Skeletal muscle tissue (tissue), 4 donors: ENCODE results near the gene KRI1. TPM values are rescaled to one million over a fixed set of nuclear protein-coding genes. Genes with fewer than 3 reads are reported as not detected.
"Not testable (repeated sequence)": the region's sequence is repeated elsewhere in the genome, so short reads cannot be mapped to it uniquely, and the experiment has no call there.

Experiments used
- H3K27ac ChIP-seq: one replicate; pipeline ENCODE4 v1.7.0; 2013; ENCODE audit warnings: mild to moderate bottlenecking, low read depth, low read length, inconsistent platforms
- H3K27me3 ChIP-seq, 3 donors: one replicate each; pipeline ENCODE4 v1.7.0; 2013; ENCODE audit warnings: low read length in 3 of 3; ENCODE audit not compliant: control insufficient read depth in 3 of 3, insufficient read depth in 3 of 3
- H3K36me3 ChIP-seq, 3 donors: one replicate each; pipeline ENCODE4 v1.7.0; 2013; ENCODE audit warnings: low read length in 3 of 3; ENCODE audit not compliant: control insufficient read depth in 3 of 3, insufficient read depth in 3 of 3
- H3K4me1 ChIP-seq, 3 donors: one replicate each; pipeline ENCODE4 v1.7.0; 2013; ENCODE audit warnings: low read length in 3 of 3, mild to moderate bottlenecking in 3 of 3; ENCODE audit not compliant: control insufficient read depth in 3 of 3, insufficient read depth in 3 of 3
- H3K4me3 ChIP-seq, 3 donors: one replicate each; pipeline ENCODE4 v1.7.0; 2013; ENCODE audit warnings: low read length in 3 of 3
- H3K9ac ChIP-seq, 3 donors: one replicate each; pipeline ENCODE4 v1.7.0; 2013; ENCODE audit warnings: low read length in 3 of 3, mild to moderate bottlenecking in 3 of 3, moderate library complexity in 2 of 3, low read depth in 1 of 3
- H3K9me3 ChIP-seq, 3 donors: one replicate each; pipeline ENCODE4 v1.7.0; 2013; ENCODE audit warnings: low read length in 3 of 3; ENCODE audit not compliant: control insufficient read depth in 3 of 3
- total RNA-seq: library from RNA; depleted of rRNA; stranded (reverse); fragments of >200 nt; gene quantifications from one replicate; pipeline ENCODE4 v1.2.3, GENCODE V29; 2014
- donor health status: Osteomylitis.

The KRI1 gene
- total RNA-seq, 1 donor from 2014 or later, result 5.2 TPM

DNA sequence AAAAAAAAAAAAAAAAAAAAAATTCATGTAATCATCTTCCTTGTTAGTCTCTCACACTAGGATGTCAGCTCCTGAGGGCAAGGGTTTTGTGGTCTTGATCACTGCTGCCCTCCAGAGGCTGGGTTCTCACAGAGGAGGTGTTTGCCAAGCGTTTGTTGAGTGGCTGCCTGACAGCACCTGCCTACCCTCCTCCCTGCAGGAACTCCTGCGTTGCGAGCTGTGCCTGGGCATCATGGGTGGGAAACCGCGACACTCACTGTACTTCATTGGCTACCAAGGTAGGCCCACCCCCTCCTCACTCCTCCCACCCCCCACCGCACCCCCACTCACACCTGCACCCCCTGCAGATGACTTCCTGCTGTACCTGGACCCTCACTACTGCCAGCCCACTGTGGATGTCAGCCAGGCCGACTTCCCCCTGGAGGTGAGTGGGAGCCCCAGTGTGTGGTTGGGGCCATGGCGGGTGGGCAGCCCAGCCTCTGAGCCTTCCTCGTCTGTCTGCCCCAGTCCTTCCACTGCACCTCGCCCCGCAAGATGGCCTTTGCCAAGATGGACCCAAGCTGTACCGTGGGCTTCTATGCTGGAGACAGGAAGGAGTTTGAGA lies 14.0 kb downstream of the KRI1 start:
- H3K9me3 ChIP-seq, result no peaks in the 10 kb centered on the region
- no peaks in the 10 kb centered on the region for H3K27me3 ChIP-seq
- no peak overlapping the region for H3K4me3 ChIP-seq
- H3K4me1 ChIP-seq, result peaks cover 0 to 7% (median 0%) of the 10 kb centered on the region in 3 donors
- H3K9ac ChIP-seq, result no peak overlapping the region
- H3K36me3 ChIP-seq, result peaks cover 65 to 71% (median 68%) of the 10 kb centered on the region in 3 donors
- no peak overlapping the region for H3K27ac ChIP-seq

GRCh38 chr19:10551006-10551405 lies 14.8 kb downstream of the KRI1 start:
- H3K4me1 ChIP-seq, H3K9me3 ChIP-seq, H3K9ac ChIP-seq, H3K27me3 ChIP-seq, H3K27ac ChIP-seq, H3K4me3 ChIP-seq: not testable (repeated sequence)
- H3K36me3 ChIP-seq, result peaks cover 65 to 72% (median 65%) of the 10 kb centered on the region in 3 donors

- Histone ChIP-seq H3K27ac (no peak overlapping the region), H3K4me3 (no peak overlapping the region), H3K4me1 (no peaks in the 10 kb centered on the region), H3K9ac (no peak overlapping the region), H3K9me3 (no peaks in the 10 kb centered on the region), H3K36me3 (peaks cover 59 to 67% (median 60%) of the 10 kb centered on the region in 3 donors), H3K27me3 (no peaks in the 10 kb centered on the region)
These were observed 15.5 kb downstream of the KRI1 start for GRCh38 chr19:10550336-10550735.

GRCh38 chr19:10549733-10550132 lies 16.1 kb downstream of the KRI1 start:
- no peaks in the 10 kb centered on the region for H3K9me3 ChIP-seq
- H3K27ac ChIP-seq, result no peak overlapping the region
- no peaks in the 10 kb centered on the region for H3K27me3 ChIP-seq
- H3K36me3 ChIP-seq, result peaks cover 53 to 63% (median 58%) of the 10 kb centered on the region in 3 donors
- no peak overlapping the region for H3K9ac ChIP-seq
- peaks cover 4 to 6% (median 6%) of the 10 kb centered on the region in 3 donors for H3K4me1 ChIP-seq
- no peak overlapping the region for H3K4me3 ChIP-seq

GRCh38 chr19:10548746-10549276 lies 17.0 kb downstream of the KRI1 start:
- no peaks in the 10 kb centered on the region for H3K27me3 ChIP-seq
- H3K9ac ChIP-seq, result no peak overlapping the region
- no peak overlapping the region for H3K4me3 ChIP-seq
- H3K27ac ChIP-seq, result no peak overlapping the region
- peaks cover 8 to 12% (median 11%) of the 10 kb centered on the region in 3 donors for H3K4me1 ChIP-seq
- H3K36me3 ChIP-seq, result peaks cover 45 to 54% (median 51%) of the 10 kb centered on the region in 3 donors
- no peaks in the 10 kb centered on the region for H3K9me3 ChIP-seq

GRCh38 chr19:10546817-10547216 lies 19.0 kb downstream of the KRI1 start:
- Histone ChIP-seq H3K9me3 (no peaks in the 10 kb centered on the region), H3K4me3 (no peak overlapping the region), H3K27ac (no peak overlapping the region), H3K27me3 (no peaks in the 10 kb centered on the region), H3K9ac (no peak overlapping the region), H3K4me1 (peaks cover 11 to 16% (median 11%) of the 10 kb centered on the region in 3 donors), H3K36me3 (peaks cover 29 to 34% (median 32%) of the 10 kb centered on the region in 3 donors)

GRCh38 chr19:10544753-10545251 lies 21.0 kb downstream of the KRI1 start:
- H3K27ac ChIP-seq, result peak overlapping the region; percentile 80
- H3K27me3 ChIP-seq, result no peaks in the 10 kb centered on the region
- no peaks in the 10 kb centered on the region for H3K9me3 ChIP-seq
- H3K4me3 ChIP-seq, result peak overlapping the region; percentile 77 to 87 (median 81)
- H3K4me1 ChIP-seq, result peaks cover 11 to 16% (median 11%) of the 10 kb centered on the region in 3 donors
- H3K9ac ChIP-seq, result peak overlapping the region; percentile 20 to 92 (median 92)
- H3K36me3 ChIP-seq, result peaks cover 21 to 22% (median 22%) of the 10 kb centered on the region in 3 donors

DNA sequence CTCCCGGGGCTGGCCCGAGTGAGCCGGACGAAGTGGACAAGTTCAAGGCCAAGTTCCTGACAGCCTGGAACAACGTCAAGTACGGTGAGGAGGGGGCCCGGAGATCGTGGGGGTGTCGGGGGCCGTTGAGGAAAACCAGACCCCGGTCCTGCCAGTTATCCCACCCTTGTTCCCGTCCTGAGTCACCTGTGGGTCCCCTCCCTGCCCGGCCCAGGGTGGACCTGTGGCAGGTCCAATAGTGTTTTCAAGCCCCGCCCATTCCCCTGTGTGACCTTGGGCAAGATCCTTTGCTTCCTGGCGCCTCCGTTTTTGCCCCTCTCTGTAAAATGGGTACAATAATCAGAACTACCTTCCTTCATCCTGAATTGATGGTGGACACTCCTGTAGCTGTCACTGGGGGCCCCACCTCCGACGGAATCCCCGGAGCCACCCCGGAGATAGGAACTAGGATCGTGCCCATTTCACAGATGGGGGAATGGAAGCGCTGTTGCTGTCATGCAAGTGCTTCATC lies 21.5 kb downstream of the KRI1 start:
- Histone ChIP-seq H3K27ac (peak overlapping the region; percentile 80), H3K9me3 (no peaks in the 10 kb centered on the region), H3K27me3 (peaks cover 0 to under 1% (median 0%) of the 10 kb centered on the region in 3 donors), H3K4me1 (peaks cover 11 to 16% (median 11%) of the 10 kb centered on the region in 3 donors), H3K9ac (peak overlapping the region; percentile 89 to 92 (median 92)), H3K36me3 (peaks cover 18 to 19% (median 19%) of the 10 kb centered on the region in 3 donors), H3K4me3 (peak overlapping the region; percentile 77 to 87 (median 81))

DNA sequence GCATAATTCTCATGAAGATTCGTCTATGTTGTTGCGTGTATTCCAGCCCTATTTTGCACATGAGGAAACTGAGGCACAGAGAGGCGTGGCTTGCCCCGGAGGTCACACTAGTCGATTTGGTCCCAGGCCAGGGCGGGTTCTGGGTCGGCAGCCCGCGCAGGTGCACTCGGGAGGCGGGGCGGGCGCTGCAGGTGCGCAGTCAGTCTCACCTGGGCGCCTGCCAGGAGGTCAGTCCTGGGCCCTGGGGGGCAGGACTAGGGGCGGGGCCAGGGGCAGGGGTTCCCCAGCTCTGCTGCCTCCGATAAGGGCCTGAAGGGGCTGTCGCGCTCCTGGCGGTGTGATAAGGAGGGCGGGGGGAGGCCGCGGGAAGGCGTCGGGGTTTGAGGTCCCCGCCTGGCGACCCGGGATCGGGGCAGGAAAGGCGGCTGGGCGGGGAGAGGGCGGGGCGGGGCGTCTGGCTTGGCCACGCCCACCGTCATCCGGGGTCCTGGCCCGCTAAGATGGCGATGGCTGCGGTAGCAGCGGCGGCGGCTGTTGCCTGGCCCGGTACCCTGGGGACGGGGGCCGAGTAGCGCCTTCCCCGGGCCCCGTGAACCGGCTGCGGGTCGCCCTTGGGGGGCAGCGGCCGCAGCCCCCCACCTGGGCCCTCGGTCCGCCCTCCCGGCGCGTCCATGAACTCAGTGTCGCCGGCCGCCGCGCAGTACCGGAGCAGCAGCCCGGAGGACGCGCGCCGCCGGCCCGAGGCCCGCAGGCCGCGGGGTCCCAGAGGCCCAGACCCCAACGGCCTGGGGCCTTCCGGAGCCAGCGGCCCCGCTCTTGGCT lies 22.2 kb downstream of the KRI1 start, which contains the start of gene ATG4D:
Gene ATG4D (plus strand): TSS at position 485 of the 822 bp plus-strand sequence. CDS start 187 bp downstream, at position 672.
- Histone ChIP-seq H3K27ac (peak within 1 kb of the TSS; percentile 80), H3K9ac (peak within 1 kb of the TSS; percentile 89 to 92 (median 92)), H3K36me3 (peaks cover 12 to 15% (median 13%) of the 10 kb centered on the region in 3 donors), H3K9me3 (no peaks in the 10 kb centered on the region), H3K4me3 (peak within 1 kb of the TSS; percentile 77 to 87 (median 81)), H3K4me1 (peaks cover 11 to 16% (median 11%) of the 10 kb centered on the region in 3 donors), H3K27me3 (peaks cover 0 to 4% (median 0%) of the 10 kb centered on the region in 3 donors)
